Peyer's patch (tissue), 4 donors: Measurements from ENCODE around the gene IL1RAPL1. TPM values are rescaled to one million over a fixed set of nuclear protein-coding genes. Genes with fewer than 3 reads are reported as not detected.
"Not testable (repeated sequence)": the region's sequence is repeated elsewhere in the genome, so short reads cannot be mapped to it uniquely, and the experiment has no call there.

Source experiments
- DNase-seq, 3 donors: peaks; one replicate each; pipeline ENCODE4 v3.0.0-alpha.2; 2017 to 2019
- H3K27ac ChIP-seq, 4 donors: fragments of 200-600 bp; sonication (generic); one replicate each; pipeline ENCODE4 v1.5.1; 2016 to 2019
- H3K27me3 ChIP-seq, 2 donors: fragments of 200-600 bp; sonication (generic); one replicate each; pipeline ENCODE4 v1.5.1; 2019
- H3K36me3 ChIP-seq, 3 donors: fragments of 200-600 bp; sonication (generic); one replicate each; pipeline ENCODE4 v1.5.1; 2016 to 2019
- H3K4me1 ChIP-seq, 4 donors: fragments of 200-600 bp; sonication (generic); one replicate each; pipeline ENCODE4 v1.5.1; 2016 to 2019
- H3K4me3 ChIP-seq, 4 donors: fragments of 200-600 bp; sonication (generic); 1 replicate in 3 of 4; 2 replicates in 1 of 4; pipeline ENCODE4 v1.5.1; 2016 to 2019; ENCODE audit warnings: mild to moderate bottlenecking in 1 of 4
- H3K9me3 ChIP-seq, 4 donors: fragments of 200-600 bp; sonication (generic); one replicate each; pipeline ENCODE4 v1.5.1; 2016 to 2019; ENCODE audit warnings: mild to moderate bottlenecking in 1 of 4
- POLR2A ChIP-seq, 2 donors: fragments of 450-650 bp; IDR thresholded peaks; one replicate each; pipeline ENCODE4 v1.5.1; 2017; ENCODE audit warnings: antibody characterized with exemption in 2 of 2, mild to moderate bottlenecking in 2 of 2, moderate library complexity in 2 of 2
- total RNA-seq, 4 donors: library from RNA; depleted of rRNA; stranded (reverse); fragments of >200 nt; gene quantifications; one replicate each; pipeline ENCODE4 v1.1.0, GENCODE V29; 2016
- TF ChIP-seq, protein P1 (sequence below), 6 experiments: fragments of 450-650 bp in 4 of 6; fragments of 200-600 bp in 2 of 6; sonication (generic) in 1 of 6; IDR thresholded peaks; one replicate each; pipeline ENCODE4 v1.5.1; 2017 to 2019; ENCODE audit warnings: antibody characterized with exemption in 6 of 6, mild to moderate bottlenecking in 3 of 6, moderate library complexity in 1 of 6

The IL1RAPL1 gene
- total RNA-seq, 4 donors from 2014 or later: not detected

DNA sequence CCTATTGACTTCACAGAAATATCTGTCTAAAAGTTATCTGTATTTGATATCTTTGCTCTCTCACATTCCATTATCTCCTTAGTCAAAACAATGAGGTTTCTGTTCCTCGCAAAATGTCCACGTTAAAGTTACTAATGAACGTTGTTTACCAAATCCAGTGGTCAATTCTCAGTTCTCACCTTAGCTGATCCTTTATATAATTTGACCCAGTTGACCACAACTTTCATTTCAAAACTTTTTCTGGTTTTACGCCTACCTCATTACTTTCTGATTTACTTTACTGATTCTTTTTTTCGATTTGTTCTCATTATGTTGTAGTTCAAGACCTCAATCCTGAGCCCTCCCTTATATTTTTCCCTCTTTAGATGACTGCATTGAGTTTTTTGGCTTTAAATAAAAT lies 186.6 kb downstream of the IL1RAPL1 start:
- Histone ChIP-seq H3K4me1 (no peaks in the 10 kb centered on the region), H3K27ac (no peak overlapping the region), H3K9me3 (no peaks in the 10 kb centered on the region), H3K4me3 (no peak overlapping the region), H3K27me3 (no peaks in the 10 kb centered on the region), H3K36me3 (no peaks in the 10 kb centered on the region)
- no peak for DNase-seq
- no peak for TF ChIP-seq POLR2A (IDR thresholded peaks at IDR 0.05)
- TF ChIP-seq, protein P1, sequence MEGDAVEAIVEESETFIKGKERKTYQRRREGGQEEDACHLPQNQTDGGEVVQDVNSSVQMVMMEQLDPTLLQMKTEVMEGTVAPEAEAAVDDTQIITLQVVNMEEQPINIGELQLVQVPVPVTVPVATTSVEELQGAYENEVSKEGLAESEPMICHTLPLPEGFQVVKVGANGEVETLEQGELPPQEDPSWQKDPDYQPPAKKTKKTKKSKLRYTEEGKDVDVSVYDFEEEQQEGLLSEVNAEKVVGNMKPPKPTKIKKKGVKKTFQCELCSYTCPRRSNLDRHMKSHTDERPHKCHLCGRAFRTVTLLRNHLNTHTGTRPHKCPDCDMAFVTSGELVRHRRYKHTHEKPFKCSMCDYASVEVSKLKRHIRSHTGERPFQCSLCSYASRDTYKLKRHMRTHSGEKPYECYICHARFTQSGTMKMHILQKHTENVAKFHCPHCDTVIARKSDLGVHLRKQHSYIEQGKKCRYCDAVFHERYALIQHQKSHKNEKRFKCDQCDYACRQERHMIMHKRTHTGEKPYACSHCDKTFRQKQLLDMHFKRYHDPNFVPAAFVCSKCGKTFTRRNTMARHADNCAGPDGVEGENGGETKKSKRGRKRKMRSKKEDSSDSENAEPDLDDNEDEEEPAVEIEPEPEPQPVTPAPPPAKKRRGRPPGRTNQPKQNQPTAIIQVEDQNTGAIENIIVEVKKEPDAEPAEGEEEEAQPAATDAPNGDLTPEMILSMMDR (IDR thresholded peaks at IDR 0.05): no peak

DNA sequence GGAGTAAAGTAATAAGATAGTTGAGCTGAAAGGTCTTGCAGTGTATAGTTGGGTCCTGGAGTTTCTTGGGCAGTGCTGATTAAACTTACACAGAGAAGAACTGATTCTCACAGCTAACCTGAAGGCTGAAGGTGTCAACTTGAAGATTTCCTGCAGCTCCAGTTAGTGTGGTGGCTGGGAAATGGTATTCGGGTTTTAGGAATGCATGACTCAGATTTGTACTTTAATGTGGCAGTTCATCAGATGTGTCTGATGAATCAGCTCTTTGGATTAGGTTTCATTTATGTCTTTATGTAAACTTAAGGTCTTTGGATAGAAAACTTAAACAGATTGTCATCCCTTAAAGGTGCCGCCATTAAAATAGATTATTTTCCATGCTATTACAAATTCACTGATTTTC lies 200.0 kb downstream of the IL1RAPL1 start:
- TF ChIP-seq POLR2A (IDR thresholded peaks at IDR 0.05): no peak
- TF ChIP-seq, protein P1 (IDR thresholded peaks at IDR 0.05): no peak
- H3K4me3 ChIP-seq: no peak overlapping the region
- no peaks in the 10 kb centered on the region for H3K36me3 ChIP-seq
- H3K27ac ChIP-seq: no peak overlapping the region
- H3K4me1 ChIP-seq: no peaks in the 10 kb centered on the region
- no peak for DNase-seq
- H3K9me3 ChIP-seq: no peaks in the 10 kb centered on the region
- no peaks in the 10 kb centered on the region for H3K27me3 ChIP-seq

DNA sequence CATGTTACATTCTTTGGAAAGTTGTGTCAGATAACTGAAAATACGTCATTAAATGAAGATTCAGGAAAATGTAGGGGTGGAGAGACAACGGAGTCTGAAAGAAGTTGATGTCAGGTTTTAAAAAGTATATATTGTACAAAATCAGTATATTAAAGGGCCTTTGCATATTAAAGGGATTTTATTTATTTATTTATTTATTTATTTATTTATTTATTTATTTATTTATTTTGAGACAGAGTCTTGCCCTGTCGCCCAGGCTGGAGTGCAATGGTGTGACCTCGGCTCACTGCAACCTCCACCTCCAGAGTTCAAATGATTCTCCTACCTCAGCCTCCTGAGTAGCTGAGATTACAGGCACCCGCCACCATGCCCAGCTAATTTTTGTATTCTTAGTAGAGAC lies 213.4 kb downstream of the IL1RAPL1 start:
- H3K27me3 ChIP-seq, H3K36me3 ChIP-seq, H3K4me1 ChIP-seq, H3K4me3 ChIP-seq, H3K9me3 ChIP-seq, H3K27ac ChIP-seq, DNase-seq: not testable (repeated sequence)

DNA sequence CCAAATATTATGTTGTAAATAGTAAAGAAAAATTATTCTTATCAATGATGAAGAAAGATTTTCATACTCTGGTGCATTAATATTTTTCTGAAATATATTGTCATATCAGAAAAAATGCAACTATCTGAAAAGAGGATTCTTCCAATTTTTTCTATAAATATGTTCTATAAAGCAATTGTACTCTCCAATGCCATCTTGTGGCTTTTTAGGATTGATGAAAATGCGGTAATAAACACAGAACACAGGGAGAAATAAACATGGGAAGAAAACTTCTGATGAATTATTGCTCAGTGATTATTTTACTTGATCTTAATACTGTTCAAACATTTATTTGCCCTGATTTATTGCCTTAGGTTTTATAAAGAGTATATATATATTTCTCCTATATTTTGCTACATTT lies 215.4 kb downstream of the IL1RAPL1 start:
- no peak overlapping the region for H3K27ac ChIP-seq
- no peaks in the 10 kb centered on the region for H3K9me3 ChIP-seq
- H3K36me3 ChIP-seq: no peaks in the 10 kb centered on the region
- H3K27me3 ChIP-seq: no peaks in the 10 kb centered on the region
- no peak for DNase-seq
- no peaks in the 10 kb centered on the region for H3K4me1 ChIP-seq
- H3K4me3 ChIP-seq: no peak overlapping the region
- TF ChIP-seq, protein P1 (IDR thresholded peaks at IDR 0.05): no peak
- no peak for TF ChIP-seq POLR2A (IDR thresholded peaks at IDR 0.05)

DNA sequence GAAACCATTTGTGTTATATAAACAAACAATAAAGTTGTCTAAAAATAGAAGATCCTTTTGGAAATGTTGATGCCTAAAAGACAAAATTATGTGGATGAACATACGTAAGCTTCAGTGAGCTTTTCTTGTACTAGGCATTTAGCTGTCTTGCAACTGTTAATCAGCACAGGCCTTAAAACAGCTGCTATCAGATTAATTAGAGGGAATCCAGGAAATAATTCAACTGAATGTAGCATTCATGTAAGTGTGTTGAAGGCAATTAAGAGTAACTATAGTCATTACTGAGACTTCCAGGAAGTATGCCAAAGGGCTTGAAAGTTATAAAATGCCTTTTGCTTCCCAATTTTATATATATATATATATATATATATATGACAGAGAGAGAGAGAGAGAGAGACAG lies 248.7 kb downstream of the IL1RAPL1 start:
- Histone ChIP-seq H3K4me3 (no peak overlapping the region), H3K9me3 (no peaks in the 10 kb centered on the region), H3K36me3 (no peaks in the 10 kb centered on the region), H3K27ac (no peak overlapping the region), H3K4me1 (no peaks in the 10 kb centered on the region), H3K27me3 (no peaks in the 10 kb centered on the region)
- DNase-seq: no peak
- TF ChIP-seq, protein P1 (IDR thresholded peaks at IDR 0.05): no peak
- TF ChIP-seq POLR2A (IDR thresholded peaks at IDR 0.05): no peak

DNA sequence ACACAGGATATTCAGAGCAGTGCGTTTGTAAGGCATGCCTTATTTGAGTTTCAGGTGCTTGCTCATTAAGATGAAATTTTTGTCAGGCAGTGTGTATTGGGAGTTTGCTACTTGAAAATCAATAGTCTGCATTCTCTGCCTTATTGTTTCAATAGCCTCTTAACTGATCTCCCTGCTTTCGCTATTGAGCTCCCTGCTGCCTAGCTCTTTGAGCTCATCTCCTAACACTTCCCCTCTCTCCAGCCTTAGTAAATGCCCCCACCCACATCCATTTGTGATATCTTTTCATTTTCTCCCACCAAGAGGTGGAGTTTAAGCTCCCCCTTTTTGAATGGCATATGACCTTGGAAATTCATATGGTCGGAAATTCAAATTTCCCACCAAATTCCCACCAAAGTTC lies 256.6 kb downstream of the IL1RAPL1 start:
- H3K4me3 ChIP-seq: no peak overlapping the region
- H3K36me3 ChIP-seq: no peaks in the 10 kb centered on the region
- no peak overlapping the region for H3K27ac ChIP-seq
- H3K4me1 ChIP-seq: no peaks in the 10 kb centered on the region
- H3K9me3 ChIP-seq: no peaks in the 10 kb centered on the region
- no peak for DNase-seq
- TF ChIP-seq, protein P1 (IDR thresholded peaks at IDR 0.05): no peak
- TF ChIP-seq POLR2A (IDR thresholded peaks at IDR 0.05): no peak
- no peaks in the 10 kb centered on the region for H3K27me3 ChIP-seq
